ENCODE results near the gene CD28.
A peak's percentile ranks its signal among the peaks of the same experiment; 100 is the strongest.

Gene CD28

GRCh38 chr2:203740871-203741281 lies 34.4 kb downstream of the CD28 start:
- DNase-seq (ENCODE audit: low read depth) = peak; percentile 68
- no peak overlapping the region for H3K4me3 ChIP-seq (ENCODE audit: low read length)
- no peak for TF ChIP-seq CTCF (conservative IDR thresholded peaks at IDR 0.05; ENCODE audit: low read length)

- H3K4me3 ChIP-seq (ENCODE audit: low read length) = no peak overlapping the region
- no peak for TF ChIP-seq CTCF (conservative IDR thresholded peaks at IDR 0.05; ENCODE audit: low read length)
- DNase-seq (ENCODE audit: low read depth) = no peak
These were observed 35.1 kb downstream of the CD28 start for GRCh38 chr2:203741566-203741965.

GRCh38 chr2:203743441-203743981 lies 37.1 kb downstream of the CD28 start:
- H3K4me3 ChIP-seq (ENCODE audit: low read length) = no peak overlapping the region
- DNase-seq (ENCODE audit: low read depth) = peak; percentile 64
- no peak for TF ChIP-seq CTCF (conservative IDR thresholded peaks at IDR 0.05; ENCODE audit: low read length)

- no peak for TF ChIP-seq CTCF (conservative IDR thresholded peaks at IDR 0.05; ENCODE audit: low read length)
- DNase-seq (ENCODE audit: low read depth) = no peak
- H3K4me3 ChIP-seq (ENCODE audit: low read length) = no peak overlapping the region
These were observed 37.7 kb downstream of the CD28 start for GRCh38 chr2:203744091-203744490.

- no peak for TF ChIP-seq CTCF (conservative IDR thresholded peaks at IDR 0.05; ENCODE audit: low read length)
- no peak for DNase-seq (ENCODE audit: low read depth)
- no peak overlapping the region for H3K4me3 ChIP-seq (ENCODE audit: low read length)
These were observed 38.8 kb downstream of the CD28 start for GRCh38 chr2:203745267-203745666.

- TF ChIP-seq CTCF (conservative IDR thresholded peaks at IDR 0.05; ENCODE audit: low read length) = no peak
- no peak for DNase-seq (ENCODE audit: low read depth)
- H3K4me3 ChIP-seq (ENCODE audit: low read length) = no peak overlapping the region
These were observed 42.1 kb downstream of the CD28 start for GRCh38 chr2:203748331-203749126.

Data from AG10803 (cell line).